IMR-90 (cell line): ENCODE data around the gene RAD51D. TPM values are rescaled to one million over a fixed set of nuclear protein-coding genes. Genes with fewer than 3 reads are reported as not detected.

ENCODE experiments used
- ATAC-seq: fragments of 200-7000 bp; cut with Tn5 transposase; 2 replicates; pipeline ENCODE4 v1.9.1; 2020; ENCODE audit warnings: low read depth, mild to moderate bottlenecking, moderate library complexity
- BruUV-seq: library from RNA; stranded (reverse); fragments of 400-500 nt; replicated peaks from 2 replicates; lab custom pipeline; 2021; lab: Mats Ljungman, UMichigan
- CTCF ChIA-PET: fragments of 300-600 bp; formaldehyde crosslinking; extraction: SDS; loops from one replicate; lab custom pipeline; 2021; ENCODE audit warnings: antibody characterized with exemption; lab: Yijun Ruan, JAX
- POLR2A ChIA-PET: fragments of 300-600 bp; sonication (Branson Sonifier 250); formaldehyde crosslinking; loops from one replicate; lab custom pipeline; 2022; ENCODE audit warnings: antibody characterized with exemption; ENCODE audit not compliant: unreplicated experiment; lab: Charles Lee
- DNase-seq: peaks from one replicate; pipeline ENCODE4 v3.0.0; 2013
- H2AFZ ChIP-seq: replicated peaks from 2 replicates; pipeline ENCODE3; 2013; ENCODE audit warnings: low read length, mild to moderate bottlenecking; ENCODE audit not compliant: poor library complexity
- H2AK5ac ChIP-seq: 2 replicates; pipeline ENCODE4 v1.6.1; 2013; ENCODE audit warnings: low read depth, low read length, inconsistent platforms
- H2AK9ac ChIP-seq: replicated peaks from 2 replicates; pipeline ENCODE3; 2013; ENCODE audit warnings: mild to moderate bottlenecking, low read depth, low read length, moderate library complexity; ENCODE audit not compliant: poor library complexity
- H2BK120ac ChIP-seq: 2 replicates; pipeline ENCODE4 v1.6.1; 2013; ENCODE audit warnings: low read depth, low read length, inconsistent platforms
- H2BK15ac ChIP-seq: 3 replicates; pipeline ENCODE4 v1.6.1; 2013; ENCODE audit warnings: low read depth, low read length, inconsistent platforms
- H2BK20ac ChIP-seq: 2 replicates; pipeline ENCODE4 v1.6.1; 2013; ENCODE audit warnings: low read depth, mild to moderate bottlenecking, inconsistent platforms, low read length, moderate library complexity
- H2BK5ac ChIP-seq: 2 replicates; pipeline ENCODE4 v1.6.1; 2013; ENCODE audit warnings: mild to moderate bottlenecking, low read depth, low read length, inconsistent platforms; ENCODE audit not compliant: poor library complexity, severe bottlenecking
- H3K14ac ChIP-seq: replicated peaks from 2 replicates; pipeline ENCODE4 v1.6.1; 2013; ENCODE audit warnings: low read depth, low read length, inconsistent platforms
- H3K18ac ChIP-seq: 2 replicates; pipeline ENCODE4 v1.6.1; 2013; ENCODE audit warnings: low read depth, low read length, control low read depth
- H3K23ac ChIP-seq: 2 replicates; pipeline ENCODE4 v1.6.1; 2013; ENCODE audit warnings: low read depth, low read length, inconsistent platforms
- H3K27ac ChIP-seq: 2 replicates; pipeline ENCODE4 v1.5.1; 2013; ENCODE audit warnings: mild to moderate bottlenecking, control low read depth, low read length; ENCODE audit not compliant: insufficient read depth
- H3K27me3 ChIP-seq: 2 replicates; pipeline ENCODE4 v1.6.1; 2013; ENCODE audit warnings: low read length; ENCODE audit not compliant: control insufficient read depth, insufficient read depth
- H3K36me3 ChIP-seq: 2 replicates; pipeline ENCODE4 v1.6.1; 2013; ENCODE audit warnings: low read length, mixed read lengths; ENCODE audit not compliant: control insufficient read depth, insufficient read depth
- H3K4ac ChIP-seq: 2 replicates; pipeline ENCODE4 v1.6.1; 2013; ENCODE audit warnings: low read depth, low read length, inconsistent platforms
- H3K4me1 ChIP-seq: 2 replicates; pipeline ENCODE4 v1.6.1; 2013; ENCODE audit warnings: low read length, mixed read lengths; ENCODE audit not compliant: control insufficient read depth, insufficient read depth
- H3K4me2 ChIP-seq: 2 replicates; pipeline ENCODE4 v1.6.1; 2013; ENCODE audit warnings: low read depth, mild to moderate bottlenecking, control low read depth, low read length, moderate library complexity
- H3K4me3 ChIP-seq: 2 replicates; pipeline ENCODE4 v1.5.1; 2013; ENCODE audit warnings: low read depth, mild to moderate bottlenecking, control low read depth, low read length, moderate library complexity; ENCODE audit not compliant: insufficient read depth
- H3K56ac ChIP-seq: 2 replicates; pipeline ENCODE4 v1.6.1; 2013; ENCODE audit warnings: low read length, inconsistent platforms; ENCODE audit not compliant: insufficient read depth; ENCODE audit errors: extremely low read depth
- H3K79me1 ChIP-seq, 2 experiments: 2 replicates each; pipeline ENCODE4 v1.6.1; 2013; ENCODE audit warnings: low read length in 2 of 2, inconsistent platforms in 1 of 2, low read depth in 1 of 2
- H3K9ac ChIP-seq: 2 replicates; pipeline ENCODE4 v1.6.1; 2013; ENCODE audit warnings: low read depth, low read length, control low read depth
- H3K9me1 ChIP-seq: 2 replicates; pipeline ENCODE4 v1.6.1; 2013; ENCODE audit warnings: low read length, inconsistent platforms; ENCODE audit not compliant: insufficient read depth
- H3K9me3 ChIP-seq: 2 replicates; pipeline ENCODE4 v1.6.1; 2013; ENCODE audit warnings: low read length; ENCODE audit not compliant: control insufficient read depth, insufficient read depth
- H4K20me1 ChIP-seq: 2 replicates; pipeline ENCODE4 v1.6.1; 2013; ENCODE audit warnings: low read length, inconsistent platforms; ENCODE audit not compliant: insufficient read depth
- H4K5ac ChIP-seq: 2 replicates; pipeline ENCODE4 v1.6.1; 2013; ENCODE audit warnings: mild to moderate bottlenecking, low read depth, low read length, control low read depth
- H4K8ac ChIP-seq, 2 experiments: 2 replicates each; pipeline ENCODE4 v1.6.1; 2013; ENCODE audit warnings: low read depth in 2 of 2, low read length in 2 of 2, control low read depth in 1 of 2, inconsistent platforms in 1 of 2
- H4K91ac ChIP-seq: 2 replicates; pipeline ENCODE4 v1.6.1; 2013; ENCODE audit warnings: low read depth, low read length, inconsistent platforms; ENCODE audit not compliant: insufficient read depth
- MAFK ChIP-seq: IDR thresholded peaks from 2 replicates; pipeline ENCODE4 v1.6.1; 2012; ENCODE audit warnings: low read depth, low read length, improper control_type of control experiment
- MAZ ChIP-seq: IDR thresholded peaks from 2 replicates; pipeline ENCODE4 v1.6.1; 2012; ENCODE audit warnings: low read depth, mild to moderate bottlenecking, low read length, improper control_type of control experiment, moderate library complexity, borderline replicate concordance
- NFE2L2 ChIP-seq: fragments of 150-350 bp; IDR thresholded peaks from 2 replicates; pipeline ENCODE4 v1.6.1; 2016; ENCODE audit warnings: low read depth, mild to moderate bottlenecking, low read length
- RCOR1 ChIP-seq: IDR thresholded peaks from 2 replicates; pipeline ENCODE4 v1.6.1; 2012; ENCODE audit warnings: mild to moderate bottlenecking, low read length, improper control_type of control experiment; ENCODE audit not compliant: insufficient replicate concordance
- WGBS, 2 experiments: methylation state at CpG; one replicate each; pipeline versions ENCODE4 v1.1.5 to v1.1.7; 2013; ENCODE audit warnings: missing lambda C conversion rate in 2 of 2; ENCODE audit not compliant: insufficient read length in 1 of 2; ENCODE audit errors: extremely low coverage in 2 of 2; 5-methylcytosine and 5-hydroxymethylcytosine counted together
- dilution Hi-C: fragments of 300-500 bp; cut with HindIII; formaldehyde crosslinking; loops from one replicate; pipeline ENCODE4 v1.14.3; 2018; ENCODE audit warnings: low sequenced_read_pairs; ENCODE audit not compliant: unreplicated experiment
- in situ Hi-C: fragments of 300-500 bp; cut with MboI; formaldehyde crosslinking; loops from 3 replicates; pipeline ENCODE4 v1.14.3; 2019; ENCODE audit warnings: low sequenced_read_pairs, inconsistent platforms, mixed read lengths
- intact Hi-C: fragments of 100-400 bp; cut with micrococcal nuclease; formaldehyde crosslinking; loops from 2 replicates; pipeline ENCODE4 v1.10.0; 2022
- polyA plus RNA-seq, 3 experiments: library from polyadenylated mRNA; depleted of rRNA; stranded (reverse); fragments of >200 nt; gene quantifications; 2 replicates each; pipeline ENCODE4 v1.2.3, GENCODE V29; 2012; ENCODE audit warnings: low replicate concordance in 1 of 3
- total RNA-seq: library from RNA; depleted of rRNA; stranded (reverse); fragments of >200 nt; gene quantifications from 2 replicates; pipeline ENCODE4 v1.2.3, GENCODE V29; 2012

The RAD51D gene
- total and polyA plus RNA-seq, 2 of the 4 experiments (the other 2 are of a cell fraction) = 10.8 to 12.7 TPM

DNA sequence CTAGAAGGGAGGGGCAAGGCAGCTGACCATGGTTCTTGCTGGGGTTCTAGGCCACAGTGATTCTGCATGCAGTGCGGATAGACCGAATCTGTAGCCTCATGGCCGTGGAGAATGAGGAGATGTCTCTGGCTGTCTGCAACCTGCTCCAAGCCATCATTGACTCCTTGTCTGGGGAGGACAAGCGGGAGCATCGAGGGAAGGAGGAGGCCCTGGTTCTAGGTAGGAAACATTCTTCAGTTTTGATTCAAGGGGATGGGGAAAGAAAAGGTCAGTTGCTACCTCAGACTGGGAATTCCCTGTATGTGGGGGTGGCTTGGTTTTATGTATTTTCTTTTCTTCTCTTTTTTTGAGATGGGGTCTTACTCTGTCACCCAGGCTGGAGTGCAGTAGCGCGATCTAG is 35.6 kb upstream of the RAD51D start:
- CTCF ChIA-PET = no interaction called here
- ATAC-seq = no peak

More for the DNA sequence above, 35.6 kb upstream of the RAD51D start:
- DNase-seq = no peak
- no peak overlapping the region for H2BK5ac ChIP-seq
- peaks cover 2% of the 10 kb centered on the region; the same call in 1 of the 2 replicates for H3K9me1 ChIP-seq
- no peaks in the 10 kb centered on the region for H4K20me1 ChIP-seq
- no peak overlapping the region for H3K4me3 ChIP-seq
- H2AK5ac ChIP-seq = no peak overlapping the region
- H4K8ac ChIP-seq = no peak overlapping the region
- no peak overlapping the region for H3K23ac ChIP-seq
- H3K4ac ChIP-seq = no peak overlapping the region
- TF ChIP-seq MAZ (no peak), MAFK (no peak), NFE2L2 (no peak), RCOR1 (no peak)
- no peak overlapping the region for H2BK20ac ChIP-seq
- H3K9me3 ChIP-seq = no peaks in the 10 kb centered on the region
- no peak overlapping the region for H3K4me2 ChIP-seq
- no peak overlapping the region for H2BK15ac ChIP-seq
- intact Hi-C loops = no loop called here
- POLR2A ChIA-PET = no interaction called here
- no peak overlapping the region for H2AK9ac ChIP-seq
- H3K4me1 ChIP-seq = no peaks in the 10 kb centered on the region
- H3K56ac ChIP-seq = no peak overlapping the region
- H2AFZ ChIP-seq = no peak overlapping the region
- H4K91ac ChIP-seq = no peak overlapping the region
- no peak overlapping the region for H2BK120ac ChIP-seq
- in situ Hi-C loops = no loop called here
- H3K27ac ChIP-seq = no peak overlapping the region
- H3K18ac ChIP-seq = no peak overlapping the region
- H3K14ac ChIP-seq = no peak overlapping the region
- H3K79me1 ChIP-seq = no peaks in the 10 kb centered on the region
- H3K27me3 ChIP-seq = peaks cover 16% of the 10 kb centered on the region
- H3K9ac ChIP-seq = no peak overlapping the region
- dilution Hi-C loops = no loop called here
- no TSS peak for BruUV-seq
- H4K5ac ChIP-seq = no peak overlapping the region
- H3K36me3 ChIP-seq = no peaks in the 10 kb centered on the region
- 82% methylated on average over 3 of the region's 7 CpGs; no CpG with 5 or more reads in 1 of the 2 experiments for WGBS, 2 experiments
